Measurements from ENCODE around the gene RAB3C. TPM values are rescaled to one million over a fixed set of nuclear protein-coding genes. Genes with fewer than 3 reads are reported as not detected.
A peak's percentile ranks its signal among the peaks of the same experiment; 100 is the strongest.

RAB3C gene
- total and polyA plus RNA-seq, 12 donors: 0.08 to 4.9 (median 0.37) TPM

- Histone ChIP-seq H3K27ac (peak overlapping the region in 4 of 10 donors; percentile 18 to 67 (median 45)), H3K36me3 (no peaks in the 10 kb centered on the region), H3K27me3 (no peaks in the 10 kb centered on the region), H3K9me3 (peaks cover 0 to 8% (median 0%) of the 10 kb centered on the region in 11 donors), H3K4me3 (no peak overlapping the region), H3K4me1 (peaks cover 0 to 33% (median 6%) of the 10 kb centered on the region in 9 donors)
- 0 to 55% methylated on average over 1 of the region's 1 CpG for WGBS, 2 donors
- ATAC-seq (no peak), DNase-seq (no peak)
- TF ChIP-seq CTCF (IDR thresholded peaks at IDR 0.05): no peak
- intact Hi-C loops (cut with DNase I): no loop called here
These were observed 83.3 kb downstream of the RAB3C start for GRCh38 chr5:58666141-58666540.

GRCh38 chr5:58666598-58667581 lies 84.0 kb downstream of the RAB3C start:
- ATAC-seq (peak; percentile 40 to 81 (median 64)), DNase-seq (no peak)
- intact Hi-C loops (cut with DNase I): no loop called here
- Histone ChIP-seq H3K9me3 (peaks cover 0 to 8% (median 0%) of the 10 kb centered on the region in 11 donors), H3K27me3 (no peaks in the 10 kb centered on the region), H3K4me3 (no peak overlapping the region), H3K4me1 (peaks cover 0 to 39% (median 11%) of the 10 kb centered on the region in 9 donors), H3K27ac (peak overlapping the region in 5 of 10 donors; percentile 6 to 67 (median 45)), H3K36me3 (no peaks in the 10 kb centered on the region)
- 55 to 60% methylated on average over 8 of the region's 8 CpGs for WGBS, 2 donors
- TF ChIP-seq CTCF (IDR thresholded peaks at IDR 0.05): no peak

GRCh38 chr5:58670582-58670981 lies 87.7 kb downstream of the RAB3C start:
- Histone ChIP-seq H3K27me3 (no peaks in the 10 kb centered on the region), H3K9me3 (peaks cover 0 to 8% (median 0%) of the 10 kb centered on the region in 11 donors), H3K4me3 (no peak overlapping the region), H3K4me1 (peaks cover 0 to 39% (median 11%) of the 10 kb centered on the region in 9 donors), H3K36me3 (no peaks in the 10 kb centered on the region), H3K27ac (peak overlapping the region in 5 of 10 donors; percentile 60 to 82 (median 66))
- DNase-seq (no peak), ATAC-seq (peak; percentile 44 to 88 (median 77))
- WGBS, 2 donors: 32 to 39% methylated on average over 2 of the region's 2 CpGs
- no peak for TF ChIP-seq CTCF (IDR thresholded peaks at IDR 0.05)
- intact Hi-C loops (cut with DNase I): no loop called here

- Histone ChIP-seq H3K27me3 (no peaks in the 10 kb centered on the region), H3K27ac (peak overlapping the region in 5 of 10 donors; percentile 60 to 82 (median 66)), H3K36me3 (no peaks in the 10 kb centered on the region), H3K4me3 (no peak overlapping the region), H3K4me1 (peaks cover 0 to 36% (median 11%) of the 10 kb centered on the region in 9 donors), H3K9me3 (peaks cover 0 to 8% (median 0%) of the 10 kb centered on the region in 11 donors)
- intact Hi-C loops (cut with DNase I): no loop called here
- 55 to 61% methylated on average over 4 of the region's 4 CpGs for WGBS, 2 donors
- TF ChIP-seq CTCF (IDR thresholded peaks at IDR 0.05): no peak
- ATAC-seq (peak in 3 of 8 donors; percentile 30 to 67 (median 50)), DNase-seq (no peak)
These were observed 88.3 kb downstream of the RAB3C start for GRCh38 chr5:58671155-58671554.

Data from heart right ventricle (tissue), 16 donors.